Ascending aorta (tissue), 2 donors: ENCODE measurements around the gene TACC2. TPM values are rescaled to one million over a fixed set of nuclear protein-coding genes. Genes with fewer than 3 reads are reported as not detected.
A peak's percentile ranks its signal among the peaks of the same experiment; 100 is the strongest.

Experiments
- DNase-seq, 2 donors: peaks; one replicate each; pipeline ENCODE4 v3.0.0-alpha.2; 2019; ENCODE audit warnings: low spot score in 2 of 2
- H3K27ac ChIP-seq, 2 donors: fragments of 200-600 bp; sonication (generic); one replicate each; pipeline ENCODE4 v1.5.1; 2016 to 2017; ENCODE audit warnings: mild to moderate bottlenecking in 1 of 2
- H3K27me3 ChIP-seq: fragments of 200-600 bp; sonication (generic); one replicate; pipeline ENCODE4 v1.5.1; 2017
- H3K36me3 ChIP-seq, 2 donors: fragments of 200-600 bp; sonication (generic); one replicate each; pipeline ENCODE4 v1.5.1; 2016
- H3K4me1 ChIP-seq, 2 donors: fragments of 200-600 bp; sonication (generic); one replicate each; pipeline ENCODE4 v1.5.1; 2016 to 2017; ENCODE audit warnings: mild to moderate bottlenecking in 1 of 2
- H3K4me3 ChIP-seq, 2 donors: fragments of 200-600 bp; sonication (generic); one replicate each; pipeline ENCODE4 v1.5.1; 2016 to 2017; ENCODE audit warnings: mild to moderate bottlenecking in 1 of 2
- H3K9me3 ChIP-seq, 2 donors: fragments of 200-600 bp; sonication (generic); one replicate each; pipeline ENCODE4 v1.5.1; 2016
- intact Hi-C: fragments of 100-400 bp; cut with DNase I; formaldehyde crosslinking; loops from one replicate; pipeline ENCODE4 v1.15.1; 2023
- total RNA-seq: library from RNA; depleted of rRNA; stranded (reverse); fragments of >200 nt; gene quantifications from one replicate; pipeline ENCODE4 v1.1.0, GENCODE V29; 2016
- TF ChIP-seq, protein P1 (sequence below), 3 experiments: fragments of 200-600 bp in 2 of 3; fragments of 450-650 bp in 1 of 3; sonication (generic) in 2 of 3; IDR thresholded peaks; one replicate each; pipeline ENCODE4 v1.5.1; 2016 to 2019; ENCODE audit warnings: antibody characterized with exemption in 3 of 3, mild to moderate bottlenecking in 1 of 3, moderate library complexity in 1 of 3

The TACC2 gene
- total RNA-seq, 1 donor from 2014 or later, result 69.1 TPM

DNA sequence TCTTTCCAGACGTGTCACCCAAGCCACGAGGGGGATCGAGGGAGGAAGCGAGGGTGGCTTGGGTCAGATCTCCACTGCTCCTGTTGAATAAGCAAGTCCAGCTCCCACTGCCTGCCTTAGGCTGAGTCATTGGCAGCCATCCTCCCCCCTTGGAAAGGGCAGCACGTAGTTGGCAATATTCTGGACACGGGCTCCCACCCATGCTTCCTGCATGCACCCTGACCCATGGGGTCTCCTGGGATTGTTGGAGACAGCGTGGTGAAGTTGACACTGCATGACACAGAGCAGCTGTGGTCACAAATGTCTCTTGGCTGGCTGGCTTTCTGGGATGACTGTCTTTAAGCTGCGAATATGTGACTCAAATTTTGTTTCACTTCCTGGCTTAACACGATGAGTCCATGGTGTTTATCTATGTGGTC is 293.3 kb downstream of the TACC2 start:
- TF ChIP-seq, protein P1, sequence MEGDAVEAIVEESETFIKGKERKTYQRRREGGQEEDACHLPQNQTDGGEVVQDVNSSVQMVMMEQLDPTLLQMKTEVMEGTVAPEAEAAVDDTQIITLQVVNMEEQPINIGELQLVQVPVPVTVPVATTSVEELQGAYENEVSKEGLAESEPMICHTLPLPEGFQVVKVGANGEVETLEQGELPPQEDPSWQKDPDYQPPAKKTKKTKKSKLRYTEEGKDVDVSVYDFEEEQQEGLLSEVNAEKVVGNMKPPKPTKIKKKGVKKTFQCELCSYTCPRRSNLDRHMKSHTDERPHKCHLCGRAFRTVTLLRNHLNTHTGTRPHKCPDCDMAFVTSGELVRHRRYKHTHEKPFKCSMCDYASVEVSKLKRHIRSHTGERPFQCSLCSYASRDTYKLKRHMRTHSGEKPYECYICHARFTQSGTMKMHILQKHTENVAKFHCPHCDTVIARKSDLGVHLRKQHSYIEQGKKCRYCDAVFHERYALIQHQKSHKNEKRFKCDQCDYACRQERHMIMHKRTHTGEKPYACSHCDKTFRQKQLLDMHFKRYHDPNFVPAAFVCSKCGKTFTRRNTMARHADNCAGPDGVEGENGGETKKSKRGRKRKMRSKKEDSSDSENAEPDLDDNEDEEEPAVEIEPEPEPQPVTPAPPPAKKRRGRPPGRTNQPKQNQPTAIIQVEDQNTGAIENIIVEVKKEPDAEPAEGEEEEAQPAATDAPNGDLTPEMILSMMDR (IDR thresholded peaks at IDR 0.05), result no peak
- peak; percentile 48 to 75 for DNase-seq
- Histone ChIP-seq H3K4me1 (peaks cover 1 to 8% of the 10 kb centered on the region in 2 donors), H3K9me3 (no peaks in the 10 kb centered on the region), H3K36me3 (no peaks in the 10 kb centered on the region), H3K27ac (peak overlapping the region; percentile 62 to 73), H3K4me3 (no peak overlapping the region), H3K27me3 (no peaks in the 10 kb centered on the region)
- intact Hi-C loops, result no loop called here

DNA sequence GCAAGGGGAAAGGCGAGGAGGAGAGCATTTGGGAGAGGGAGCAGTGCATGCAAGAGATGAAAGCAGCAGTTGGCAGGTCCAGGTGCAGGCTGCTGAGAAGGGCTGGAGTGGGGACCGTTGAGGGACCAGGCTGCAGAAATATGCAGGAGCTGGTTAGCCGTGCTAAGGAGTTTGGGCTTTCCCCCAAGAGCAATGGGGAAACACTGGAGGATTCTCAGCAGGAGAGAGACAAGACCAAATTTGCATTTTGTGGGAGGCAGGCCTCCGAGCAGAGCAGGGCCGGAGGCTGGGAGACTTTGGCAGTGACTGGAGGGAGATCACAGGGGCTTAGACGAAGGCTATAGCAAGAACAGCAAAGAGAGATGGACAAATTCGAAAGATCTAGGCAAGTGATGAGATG is 293.9 kb downstream of the TACC2 start:
- TF ChIP-seq, protein P1 (IDR thresholded peaks at IDR 0.05), result no peak
- peak in 1 of 2 donors; percentile 22 for DNase-seq
- Histone ChIP-seq H3K27ac (peak overlapping the region; percentile 62 to 73), H3K9me3 (no peaks in the 10 kb centered on the region), H3K36me3 (no peaks in the 10 kb centered on the region), H3K4me3 (no peak overlapping the region), H3K4me1 (peaks cover 6 to 14% of the 10 kb centered on the region in 2 donors), H3K27me3 (no peaks in the 10 kb centered on the region)
- intact Hi-C loops, result no loop called here

DNA sequence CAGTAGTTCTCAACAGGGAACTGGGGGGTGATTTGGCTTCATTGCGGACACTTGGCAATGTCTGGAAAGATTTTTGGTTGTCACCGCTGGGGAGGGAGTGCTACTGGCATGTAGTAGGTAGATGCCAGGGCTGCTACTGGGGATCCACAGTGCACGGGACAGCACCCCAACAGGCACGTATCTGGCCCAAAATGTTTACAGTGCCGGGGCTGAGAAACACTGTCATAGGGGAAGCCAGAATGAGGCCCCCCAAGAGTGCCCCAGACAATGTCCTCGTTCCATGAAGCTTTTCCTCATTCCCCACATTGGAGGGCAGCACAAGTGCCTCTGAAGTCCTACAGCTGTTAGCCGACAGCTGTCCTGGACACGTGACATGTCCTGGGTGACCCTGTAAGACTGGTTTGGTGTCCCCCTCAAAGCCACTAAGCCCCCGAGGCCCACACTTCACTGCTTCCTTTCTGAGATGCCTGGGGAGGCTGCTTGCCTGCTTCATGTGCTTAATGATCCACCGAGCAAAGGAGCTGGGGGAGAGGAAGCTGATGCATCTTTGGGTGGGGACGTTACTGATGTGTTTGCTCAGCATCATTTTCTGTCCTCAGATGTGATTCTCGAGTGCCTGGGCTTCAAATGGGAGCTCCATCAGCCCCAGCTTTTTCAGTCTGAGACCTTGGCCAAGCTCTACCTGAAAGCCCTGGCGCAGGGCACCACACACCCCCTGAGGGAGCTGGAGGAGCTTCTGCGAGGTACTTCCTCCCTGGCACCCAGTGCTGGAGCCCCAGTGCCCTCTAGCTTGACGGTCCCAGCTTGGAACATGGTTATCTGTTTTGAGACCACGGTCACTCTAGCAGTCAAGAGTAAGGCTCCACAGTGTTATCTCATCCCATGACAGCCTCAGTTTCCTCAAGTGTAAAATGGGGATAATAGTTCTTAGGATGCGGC is 296.8 kb downstream of the TACC2 start:
- peak in 1 of 2 donors; percentile 54 for DNase-seq
- intact Hi-C loops, result loop anchor here (5.0 kb wide), 4 partner anchors 87 to 212 kb away; partner anchors contain the start of gene PLEKHA1

DNA sequence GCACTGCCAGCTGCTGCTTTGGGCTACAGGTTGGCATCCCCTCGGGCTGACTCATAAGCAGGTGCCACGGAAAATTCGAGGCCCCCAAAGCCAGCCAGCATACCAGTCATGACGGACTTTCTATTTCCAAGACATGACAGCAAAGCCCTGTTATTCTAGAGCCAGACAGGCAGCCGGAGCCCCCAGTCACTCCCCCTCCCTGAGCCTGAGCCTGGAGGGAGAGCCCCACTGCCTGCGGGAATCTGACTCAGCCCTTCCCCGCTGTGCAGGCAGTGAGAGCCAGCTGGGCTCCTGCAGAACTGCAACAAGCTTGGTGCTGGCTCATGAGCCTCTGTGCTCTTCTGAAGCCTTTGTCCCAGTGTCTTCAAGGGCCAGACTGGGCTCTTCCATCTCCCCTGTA is 297.9 kb downstream of the TACC2 start:
- Histone ChIP-seq H3K4me1 (peaks cover 6 to 15% of the 10 kb centered on the region in 2 donors), H3K36me3 (no peaks in the 10 kb centered on the region), H3K27me3 (no peaks in the 10 kb centered on the region), H3K9me3 (no peaks in the 10 kb centered on the region), H3K27ac (peak overlapping the region; percentile 67 to 73), H3K4me3 (no peak overlapping the region)
- TF ChIP-seq, protein P1 (IDR thresholded peaks at IDR 0.05), result no peak
- DNase-seq, result peak; percentile 74 to 89
- intact Hi-C loops, result loop anchor here (1.0 to 5.0 kb wide), 5 partner anchors 21 to 210 kb away; partner anchors contain the start of gene PLEKHA1

More for the DNA sequence above, 296.8 kb downstream of the TACC2 start:
- H3K4me1 ChIP-seq, result peaks cover 6 to 18% of the 10 kb centered on the region in 2 donors
- H3K4me3 ChIP-seq, result no peak overlapping the region
- TF ChIP-seq, protein P1 (IDR thresholded peaks at IDR 0.05), result no peak
- no peaks in the 10 kb centered on the region for H3K9me3 ChIP-seq
- no peaks in the 10 kb centered on the region for H3K27me3 ChIP-seq
- H3K36me3 ChIP-seq, result no peaks in the 10 kb centered on the region
- peak overlapping the region; percentile 67 to 73 for H3K27ac ChIP-seq

DNA sequence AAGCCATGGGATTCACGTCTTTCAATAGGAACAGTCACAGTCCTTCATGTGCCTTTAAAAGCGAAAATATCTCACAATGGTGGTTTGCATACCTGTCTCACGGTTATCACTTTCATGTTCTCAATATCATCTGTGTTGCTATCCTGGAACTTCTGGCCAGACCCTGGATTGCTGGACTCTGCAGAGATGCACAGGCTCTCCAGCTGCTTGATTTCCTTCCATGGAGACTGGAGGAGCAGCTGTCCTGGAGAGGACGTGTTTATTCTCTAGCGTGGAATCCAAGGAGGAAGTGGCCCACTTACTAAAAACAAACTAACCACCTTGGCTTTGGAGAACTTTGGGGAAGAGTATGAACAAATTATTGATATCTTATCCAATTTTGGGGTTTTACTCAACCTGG is 298.6 kb downstream of the TACC2 start:
- no peak overlapping the region for H3K4me3 ChIP-seq
- TF ChIP-seq, protein P1 (IDR thresholded peaks at IDR 0.05), result no peak
- H3K27me3 ChIP-seq, result no peaks in the 10 kb centered on the region
- H3K9me3 ChIP-seq, result no peaks in the 10 kb centered on the region
- no peaks in the 10 kb centered on the region for H3K36me3 ChIP-seq
- DNase-seq, result no peak
- H3K4me1 ChIP-seq, result peaks cover 6 to 13% of the 10 kb centered on the region in 2 donors
- H3K27ac ChIP-seq, result peak overlapping the region; percentile 67 to 73
- intact Hi-C loops, result loop anchor here (1.0 to 5.0 kb wide), 5 partner anchors 21 to 210 kb away; partner anchors contain the start of gene PLEKHA1
